HG03432 (cell line): ENCODE results near the gene CCDC191.
A peak's percentile ranks its signal among the peaks of the same experiment; 100 is the strongest.

Experiments used
- ATAC-seq: cut with Tn5 transposase; IDR thresholded peaks from one replicate; pipeline ENCODE4 v1.9.1; 2021; ENCODE audit warnings: mild to moderate bottlenecking, moderate library complexity; ENCODE audit not compliant: unreplicated experiment

CCDC191 gene, protein sequence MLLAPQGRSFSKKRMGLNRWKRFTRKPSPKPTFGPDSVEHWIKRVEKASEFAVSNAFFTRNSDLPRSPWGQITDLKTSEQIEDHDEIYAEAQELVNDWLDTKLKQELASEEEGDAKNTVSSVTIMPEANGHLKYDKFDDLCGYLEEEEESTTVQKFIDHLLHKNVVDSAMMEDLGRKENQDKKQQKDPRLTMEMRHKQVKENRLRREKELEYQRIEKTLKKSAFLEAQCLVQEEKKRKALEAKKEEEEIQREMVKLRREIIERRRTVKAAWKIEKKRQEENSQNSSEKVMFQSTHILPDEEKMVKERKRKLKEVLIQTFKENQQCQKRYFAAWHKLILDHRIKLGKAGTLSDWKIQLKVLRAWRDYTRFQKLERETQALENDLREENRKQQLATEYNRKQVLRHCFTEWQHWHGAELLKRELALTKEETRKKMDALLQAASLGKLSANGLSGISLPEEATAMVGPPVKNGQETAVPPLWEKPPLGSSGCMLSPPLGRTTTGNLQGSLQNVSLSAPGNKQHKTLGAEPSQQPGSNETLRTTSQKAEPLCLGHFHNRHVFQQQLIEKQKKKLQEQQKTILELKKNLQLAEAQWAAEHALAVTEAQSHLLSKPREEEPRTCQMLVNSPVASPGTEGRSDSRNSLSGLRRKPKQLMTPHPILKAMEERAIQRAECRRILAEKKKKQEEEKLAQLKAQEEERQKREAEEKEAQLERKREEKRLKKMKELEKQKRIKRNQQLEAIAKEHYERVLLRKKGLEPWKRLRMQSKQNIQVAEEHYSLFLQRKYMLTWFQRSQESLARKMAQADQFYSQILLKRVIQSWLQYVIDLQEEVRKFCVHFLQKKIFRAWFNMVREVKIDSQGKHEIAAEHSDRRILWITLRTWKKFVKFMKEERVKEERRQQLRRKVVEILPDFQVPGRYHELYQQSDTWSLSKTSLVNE

DNA sequence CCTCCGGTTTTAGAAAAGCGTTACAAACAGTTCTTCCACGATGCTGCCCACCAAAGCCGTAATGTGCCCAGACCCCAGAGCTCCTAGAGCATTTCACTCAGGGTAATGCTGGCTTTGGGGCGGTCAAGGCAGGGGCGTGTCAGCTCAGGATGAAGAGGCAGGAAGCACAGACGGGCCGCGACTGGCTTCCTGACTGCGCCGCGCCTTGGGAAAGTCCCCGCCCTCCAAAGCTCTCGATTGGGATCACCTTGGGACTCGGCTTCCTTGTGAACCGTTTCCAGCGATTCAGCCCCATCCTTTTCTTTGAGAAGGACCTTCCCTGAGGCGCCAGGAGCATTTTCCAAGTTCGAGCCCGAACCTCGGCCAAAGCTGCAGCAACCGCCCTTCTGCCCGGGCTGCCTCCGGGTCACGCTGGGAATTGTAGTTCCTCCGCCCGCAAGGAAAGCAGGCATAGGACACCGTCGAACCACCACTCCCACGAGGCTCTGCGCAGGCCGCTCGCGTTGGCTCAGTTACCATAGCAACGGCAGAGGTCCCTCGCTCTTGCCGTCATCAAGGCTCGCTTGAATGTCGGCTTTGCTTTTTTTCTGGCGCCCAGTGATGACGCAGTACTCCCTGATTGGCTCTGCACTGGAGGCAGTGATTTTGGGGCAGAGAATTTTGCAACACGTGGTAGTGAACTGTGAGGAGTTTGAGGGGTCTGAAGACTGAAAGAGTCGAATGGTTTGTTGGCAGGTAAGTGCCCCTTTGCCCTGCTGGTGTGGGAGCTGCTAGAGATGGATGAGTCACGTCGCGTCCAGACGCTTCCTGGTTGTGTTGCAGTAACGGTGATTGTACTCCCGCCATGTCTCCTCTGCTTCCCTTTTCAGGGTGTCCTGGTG, at the start of gene CCDC191, which contains the start of gene QTRT2:
Gene CCDC191 (minus strand): TSS at position 397 of the 881 bp plus-strand sequence. CDS start 60 bp downstream, at position 337.
Gene QTRT2 (plus strand): TSS at position 608 of the 881 bp plus-strand sequence. CDS start 8,521 bp downstream, outside the sequence.
- peak; percentile 98 for ATAC-seq

DNA sequence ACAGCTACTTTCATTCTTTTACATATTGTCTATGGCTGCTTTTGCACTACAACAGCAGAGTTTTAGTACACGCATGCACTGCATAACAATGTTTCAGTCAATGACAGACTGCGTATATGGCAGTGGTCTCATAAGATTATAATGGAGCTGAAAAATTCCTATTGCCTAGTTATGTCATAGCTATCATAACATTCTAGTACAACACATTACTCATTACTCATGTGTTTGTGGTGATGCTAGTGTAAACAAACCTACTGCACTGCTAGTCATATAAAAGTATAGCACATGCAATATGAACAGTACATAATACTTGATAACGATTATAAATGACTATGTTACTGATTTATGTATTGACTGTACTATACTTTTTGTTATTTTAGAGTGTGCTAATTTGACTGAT, 48.1 kb upstream of the CCDC191 start:
- no peak for ATAC-seq

DNA sequence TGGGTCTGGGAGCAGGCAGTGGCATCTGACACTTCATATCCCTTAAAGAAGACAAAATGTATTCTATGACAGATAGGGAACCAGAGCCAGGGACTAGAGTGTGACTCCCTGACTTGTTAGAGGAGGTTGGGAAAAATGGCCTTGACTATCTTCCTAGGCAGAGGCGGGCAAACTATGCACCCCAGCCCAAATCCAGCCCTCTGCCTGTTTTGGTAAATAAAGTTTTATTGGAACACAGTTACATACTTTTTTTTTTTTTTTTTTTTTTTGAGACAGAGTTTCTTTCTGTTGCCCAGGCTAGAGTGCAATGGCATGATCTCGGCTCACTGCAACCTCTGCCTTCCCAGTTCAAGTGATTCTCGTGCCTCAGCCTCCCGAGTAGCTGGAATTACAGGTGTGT, 47.5 kb upstream of the CCDC191 start:
- no peak for ATAC-seq

DNA sequence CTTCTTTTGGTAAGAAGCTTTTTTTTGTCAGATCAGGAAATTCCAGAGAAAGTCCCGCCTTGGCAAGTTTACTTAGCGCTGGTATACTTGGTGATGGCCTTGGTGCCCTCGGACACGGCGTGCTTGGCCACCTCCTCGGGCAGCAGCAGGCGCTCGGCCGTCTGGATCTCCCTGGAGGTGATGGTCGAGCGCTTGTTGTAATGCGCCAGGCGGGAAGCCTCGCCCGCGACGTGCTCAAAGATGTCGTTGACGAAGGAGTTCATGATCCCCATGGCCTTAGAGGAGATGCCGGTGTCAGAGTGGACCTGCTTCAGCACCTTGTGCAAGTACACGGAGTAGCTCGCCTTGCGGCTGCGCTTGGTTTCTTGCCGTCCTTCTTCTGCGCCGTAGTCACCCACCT, 46.9 kb upstream of the CCDC191 start:
- ATAC-seq, result no peak

DNA sequence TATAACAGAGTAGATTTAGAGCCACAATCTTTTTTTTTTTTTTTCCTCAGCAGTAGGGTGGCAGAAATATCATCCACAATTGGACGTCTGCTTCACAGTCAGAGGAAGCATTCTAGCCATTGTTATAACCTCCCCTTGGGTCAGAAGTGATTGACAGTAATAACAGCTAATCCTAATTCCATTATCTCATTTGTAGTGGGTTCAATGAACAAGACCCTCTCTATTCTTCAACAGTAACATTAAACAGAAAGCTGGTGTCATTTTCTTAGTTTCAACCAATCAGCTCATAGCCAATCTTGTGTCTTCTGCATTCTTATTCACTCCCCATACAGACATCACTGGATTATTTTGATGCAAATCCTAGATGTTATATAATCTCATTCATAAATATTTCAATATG, 44.8 kb upstream of the CCDC191 start:
- ATAC-seq, result no peak

DNA sequence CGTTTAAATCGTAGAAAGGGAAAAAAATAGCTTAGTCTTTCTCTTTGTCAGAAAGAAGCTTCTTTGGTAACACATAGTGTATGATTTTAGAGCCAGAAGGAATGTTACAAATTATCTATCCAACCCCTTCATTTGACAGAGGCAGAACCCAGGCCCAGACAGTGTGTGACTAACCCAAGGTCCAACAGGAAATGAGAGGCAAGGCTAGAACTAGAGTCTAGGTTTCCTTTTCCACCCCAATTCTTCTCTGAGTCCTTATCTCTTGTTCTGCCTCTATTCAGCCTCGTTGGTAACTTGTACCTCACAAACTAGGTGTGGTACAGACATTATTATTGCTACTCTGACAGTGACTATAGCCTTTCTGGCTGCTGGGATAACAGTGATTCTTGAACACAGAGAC, 39.5 kb upstream of the CCDC191 start:
- ATAC-seq, result no peak

DNA sequence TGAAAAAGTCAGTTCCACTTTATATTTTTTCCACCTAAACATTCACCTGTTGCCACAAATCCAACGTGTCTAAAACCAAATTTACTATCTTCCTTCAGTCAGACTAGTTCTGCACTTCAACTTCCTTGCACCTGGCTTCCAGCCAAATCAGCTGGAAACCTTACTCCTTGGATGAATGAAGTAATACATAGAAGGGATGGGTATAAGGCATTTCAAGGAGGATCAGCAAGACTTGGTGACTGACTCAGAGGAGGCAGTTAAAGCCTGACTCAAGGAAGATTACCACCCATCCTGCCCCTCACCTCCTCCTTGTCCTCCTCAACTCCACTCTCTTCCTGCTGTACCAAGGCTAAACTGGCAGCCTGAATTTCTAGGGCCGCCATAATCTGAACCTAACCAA, 37.3 kb upstream of the CCDC191 start:
- no peak for ATAC-seq

DNA sequence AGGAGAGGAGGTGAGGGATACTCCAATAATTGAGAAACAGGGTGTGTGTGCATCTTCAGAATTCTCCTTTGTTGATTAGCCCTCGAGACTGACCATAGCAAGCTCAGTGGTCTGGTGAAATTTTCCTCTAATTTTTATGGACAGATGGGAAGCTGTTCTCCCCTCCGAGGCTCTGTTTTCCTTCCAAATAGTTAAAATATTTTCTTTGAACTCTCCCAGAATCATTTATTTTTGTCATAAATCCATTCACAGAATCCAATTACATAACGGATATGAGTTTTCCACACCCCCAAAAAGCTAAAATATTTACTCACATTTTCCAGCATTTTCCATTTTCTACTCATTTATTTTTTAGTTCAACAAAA, 36.7 kb upstream of the CCDC191 start:
- ATAC-seq, result no peak

DNA sequence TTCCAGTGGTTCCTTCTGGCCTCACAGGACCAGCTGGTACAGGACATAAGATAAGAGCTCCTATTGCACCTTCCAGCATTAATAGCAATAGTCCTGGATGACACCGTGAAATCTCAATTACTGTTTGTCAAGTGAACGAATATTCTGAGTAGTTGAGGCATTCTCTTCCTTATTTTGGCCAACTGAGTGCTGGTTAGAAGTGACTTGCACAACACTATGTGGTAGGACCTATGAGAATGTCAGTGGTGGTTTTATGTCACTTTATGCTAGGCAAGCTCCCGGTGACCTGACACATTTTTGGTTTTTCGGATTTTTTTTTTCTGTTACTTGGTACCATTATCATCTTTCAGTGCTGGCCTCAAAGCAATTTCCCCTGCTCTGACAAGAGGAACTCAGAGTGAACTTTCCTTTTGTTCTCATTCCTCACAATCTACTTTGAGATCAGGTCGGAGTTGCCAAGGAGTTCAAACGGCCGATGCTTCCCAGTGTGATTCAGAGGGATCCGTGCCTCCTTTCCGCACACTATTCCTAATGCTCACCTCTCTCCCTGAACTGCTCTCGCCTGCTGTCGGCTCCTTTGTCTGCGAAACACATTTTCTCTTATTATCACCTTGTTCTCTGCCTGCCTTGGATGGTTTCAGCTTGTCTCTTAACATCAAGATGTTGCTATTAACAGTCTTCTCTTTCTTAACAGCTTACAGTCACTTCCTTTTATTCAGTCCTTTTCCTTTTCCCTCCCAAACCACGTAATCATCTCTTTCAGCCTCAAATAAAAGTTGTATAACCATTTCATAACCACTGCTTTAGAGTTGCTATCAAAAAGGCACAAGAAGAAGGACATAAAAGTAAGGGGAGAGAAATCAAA, 36.1 kb upstream of the CCDC191 start:
- no peak for ATAC-seq

DNA sequence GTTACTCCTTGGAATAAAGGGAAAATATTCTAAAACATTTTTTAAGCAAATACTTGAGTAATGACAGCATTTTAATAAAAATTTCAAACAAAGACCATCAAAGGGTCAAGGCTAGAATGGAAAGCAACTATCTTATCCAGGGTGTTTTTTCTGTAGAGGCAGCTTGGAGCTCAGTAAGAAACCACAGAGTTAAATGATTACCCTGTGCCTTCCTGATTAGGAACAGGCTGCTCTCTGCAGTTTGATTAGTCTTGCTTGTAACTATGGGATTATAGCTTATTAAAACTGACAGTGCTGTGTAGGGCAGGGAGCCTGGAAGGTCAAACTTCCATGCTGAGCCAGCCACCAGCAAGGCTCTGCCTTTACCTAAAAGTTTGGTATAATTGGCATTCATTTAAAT, 33.3 kb upstream of the CCDC191 start:
- no peak for ATAC-seq

DNA sequence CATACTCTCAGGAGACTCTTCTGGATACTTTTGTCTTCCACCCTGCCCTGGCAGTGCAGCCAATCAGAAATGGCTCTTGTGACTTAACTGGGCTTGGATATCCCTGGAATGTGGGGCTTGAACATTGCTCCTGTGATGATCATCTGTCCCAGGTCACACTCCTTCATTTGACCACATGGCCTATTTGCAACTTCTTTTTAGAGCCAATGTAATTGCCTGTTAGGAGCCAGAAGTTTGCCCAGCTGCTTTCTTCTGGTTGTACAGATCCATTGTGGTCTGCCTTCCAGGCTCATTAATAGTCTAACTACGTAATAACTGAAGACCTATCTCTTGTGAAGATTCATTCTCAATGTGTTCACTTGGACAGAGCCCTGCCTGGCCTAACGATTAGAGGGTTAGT, 30.0 kb upstream of the CCDC191 start:
- no peak for ATAC-seq

DNA sequence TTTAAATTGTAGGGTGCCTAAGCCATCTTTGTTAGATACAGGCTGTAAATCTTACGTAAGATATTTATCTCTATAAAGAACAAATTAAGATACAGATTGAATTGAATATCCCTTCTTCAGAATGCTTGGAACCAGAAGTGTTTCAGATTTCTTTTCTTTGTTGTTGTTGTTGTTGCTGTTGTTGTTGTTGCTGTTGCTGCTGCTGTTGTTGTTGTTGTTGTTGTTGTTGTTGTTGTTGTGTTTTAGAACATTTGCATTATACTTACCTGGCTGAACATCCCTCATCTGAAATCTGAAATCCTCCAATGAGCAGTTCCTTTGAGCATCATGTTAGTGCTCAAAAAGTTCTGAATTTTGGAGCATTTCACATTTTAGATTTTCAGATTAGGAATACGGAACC, 26.8 kb upstream of the CCDC191 start:
- ATAC-seq, result no peak

DNA sequence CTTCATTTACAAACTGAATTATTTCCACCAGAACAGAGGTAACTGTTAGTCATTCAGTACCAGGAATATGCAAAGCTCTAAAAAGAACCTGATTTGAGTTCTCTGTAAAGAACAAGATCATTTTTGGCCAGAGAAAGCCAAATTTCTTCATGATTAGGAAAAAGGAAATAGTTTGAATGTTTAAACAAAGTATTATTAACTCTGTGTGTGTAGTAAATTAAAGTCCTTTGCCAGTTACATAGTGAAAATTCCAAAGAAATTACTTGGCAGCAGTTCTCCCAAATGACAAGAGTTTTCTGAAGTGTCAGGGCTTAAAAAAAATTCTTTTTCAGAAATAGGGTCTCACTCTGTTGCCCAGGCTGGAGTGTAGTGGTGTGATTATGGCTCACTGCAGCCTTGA, 24.7 kb upstream of the CCDC191 start:
- ATAC-seq, result no peak

DNA sequence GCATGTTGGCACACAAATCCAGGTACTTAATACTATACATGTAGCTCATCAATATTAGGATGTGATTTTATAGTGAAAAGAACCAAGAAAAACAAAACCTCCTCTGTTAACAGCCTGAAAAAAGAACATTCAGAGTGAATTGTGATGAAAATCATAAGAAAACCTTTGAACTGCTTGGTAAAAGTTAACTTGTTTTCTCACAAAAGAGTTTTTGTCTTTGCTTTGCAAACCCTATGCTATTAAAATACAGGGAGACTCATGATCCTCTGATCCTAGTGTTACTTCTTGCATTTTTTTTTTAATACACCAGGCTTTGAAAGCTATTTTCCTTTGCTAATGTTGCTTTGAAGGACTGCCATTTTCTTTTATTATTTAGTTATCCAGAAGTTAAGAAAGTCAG, 23.9 kb upstream of the CCDC191 start:
- no peak for ATAC-seq

DNA sequence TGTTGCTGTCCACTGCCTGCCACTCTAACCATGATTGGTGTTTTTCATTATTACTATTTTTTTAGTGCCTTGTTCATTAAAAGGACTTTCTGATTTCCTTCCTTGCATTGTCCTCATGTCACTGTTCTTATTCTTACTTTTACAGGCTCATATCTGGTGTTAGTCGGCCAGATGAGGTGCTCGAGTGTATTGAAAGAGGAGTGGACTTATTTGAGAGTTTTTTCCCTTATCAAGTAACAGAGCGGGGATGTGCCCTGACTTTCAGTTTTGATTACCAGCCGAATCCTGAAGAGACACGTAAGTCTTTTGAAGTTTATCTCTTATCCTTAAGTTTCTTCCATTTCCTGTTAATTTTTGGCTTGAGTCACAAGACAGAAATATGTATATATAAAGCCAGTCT, 23.4 kb upstream of the CCDC191 start:
- ATAC-seq, result no peak

DNA sequence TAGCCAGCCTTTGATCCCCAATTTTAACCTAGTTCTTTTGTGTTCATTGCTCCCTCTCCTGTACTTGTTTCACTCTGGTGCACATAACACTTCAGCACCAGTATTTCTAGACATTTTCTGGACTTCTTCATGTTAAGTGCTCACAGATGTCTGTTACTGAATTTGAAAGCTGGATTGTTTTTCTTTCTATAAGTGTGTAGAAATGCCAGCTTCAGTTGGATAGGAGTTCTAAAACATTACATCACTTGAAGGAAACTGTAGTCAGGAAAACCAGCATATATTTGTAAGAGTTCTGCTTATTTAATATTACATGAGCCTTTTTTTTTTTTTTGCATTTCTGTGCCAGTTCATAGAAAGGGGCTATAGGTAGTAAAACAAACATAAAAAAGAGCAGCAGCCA, 21.8 kb upstream of the CCDC191 start:
- no peak for ATAC-seq

DNA sequence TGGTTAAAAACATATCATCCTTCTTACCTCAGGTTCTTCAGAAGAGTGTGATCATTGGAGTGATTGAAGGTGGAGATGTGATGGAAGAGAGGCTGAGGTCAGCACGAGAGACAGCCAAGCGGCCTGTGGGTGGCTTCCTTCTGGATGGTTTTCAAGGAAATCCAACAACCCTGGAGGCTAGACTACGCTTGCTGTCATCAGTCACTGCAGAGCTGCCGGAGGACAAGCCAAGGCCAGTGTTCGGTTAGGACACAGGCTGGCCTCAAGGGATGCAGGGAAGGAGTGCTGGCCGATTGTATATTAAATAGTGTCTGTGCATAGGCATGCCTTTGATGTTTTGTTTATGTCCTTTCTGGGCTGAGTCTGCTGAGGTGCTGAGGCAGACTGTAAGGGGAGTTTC, 20.4 kb upstream of the CCDC191 start:
- no peak for ATAC-seq

DNA sequence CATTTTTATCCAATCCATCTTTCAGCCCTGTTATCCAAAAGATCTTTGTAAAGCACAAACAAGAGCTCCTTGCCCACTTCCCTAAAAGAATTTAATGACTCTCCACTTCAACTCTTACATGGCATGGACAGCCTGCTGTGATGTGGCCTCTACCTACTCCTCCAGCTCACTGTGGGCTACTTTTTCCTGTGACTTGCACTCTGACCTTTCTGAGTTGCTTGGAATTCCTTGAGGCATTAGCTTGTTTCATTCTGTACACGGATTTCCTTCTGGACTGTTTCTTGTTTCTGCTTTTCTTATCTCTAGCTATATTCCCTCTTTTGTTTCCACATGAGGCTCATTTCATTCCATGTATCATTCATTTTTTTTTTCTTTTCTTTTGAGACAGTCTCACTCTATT, 15.5 kb upstream of the CCDC191 start:
- ATAC-seq, result no peak

DNA sequence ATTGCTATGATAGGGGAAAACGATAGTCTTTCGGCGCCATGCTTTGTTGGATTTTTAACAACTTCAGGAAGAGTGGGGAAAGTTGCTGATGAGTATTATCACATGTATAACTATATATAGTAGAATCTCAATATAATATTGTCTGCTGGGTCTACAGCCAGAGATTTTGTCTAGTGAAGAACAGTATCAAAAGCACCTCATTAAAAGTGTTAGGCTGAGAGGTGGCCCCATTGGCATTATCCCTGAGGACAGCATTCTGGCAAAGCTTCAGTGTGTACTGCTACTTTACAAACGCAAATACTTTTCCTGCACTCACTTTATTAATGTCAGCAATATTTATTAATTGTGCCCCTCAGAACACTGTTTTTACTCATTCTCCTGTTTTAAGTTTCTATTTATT, 12.0 kb upstream of the CCDC191 start:
- ATAC-seq, result no peak

DNA sequence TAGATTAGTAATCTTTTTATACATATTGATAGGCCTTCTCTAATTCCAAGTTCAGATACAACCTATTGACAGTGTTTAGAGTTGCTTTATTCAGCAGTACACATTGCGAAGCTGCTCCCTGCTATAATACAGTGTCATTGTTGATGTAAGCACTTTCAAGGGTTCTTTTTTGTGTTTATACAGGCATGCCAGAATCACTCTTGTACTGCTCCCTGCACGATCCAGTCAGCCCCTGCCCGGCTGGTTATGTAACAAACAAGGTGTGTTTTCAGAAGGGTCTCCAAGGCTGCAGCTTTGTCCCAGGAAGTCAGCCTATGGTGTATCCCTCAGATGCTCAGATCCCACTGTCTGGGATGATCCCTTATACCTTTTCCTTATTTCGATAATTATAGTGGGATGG, 11.5 kb upstream of the CCDC191 start:
- no peak for ATAC-seq
